GM21381 (cell line): ENCODE measurements around the gene DNAJB9.
A peak's percentile ranks its signal among the peaks of the same experiment; 100 is the strongest.

Source experiments
- ATAC-seq: cut with Tn5 transposase; IDR thresholded peaks from one replicate; pipeline ENCODE4 v1.9.1; 2021; ENCODE audit warnings: mild to moderate bottlenecking, moderate library complexity; ENCODE audit not compliant: unreplicated experiment

Gene DNAJB9

GRCh38 chr7:108565987-108566386, 3.7 kb upstream of the DNAJB9 start:
- no peak for ATAC-seq

GRCh38 chr7:108568801-108569380, 783 bp upstream of the DNAJB9 start:
- ATAC-seq: no peak

- ATAC-seq: peak; percentile 28
Measured at GRCh38 chr7:108570146-108570755, 577 bp downstream of the DNAJB9 start.

- ATAC-seq: no peak
Measured at GRCh38 chr7:108572480-108572879, 2.8 kb downstream of the DNAJB9 start.

- no peak for ATAC-seq
Measured at GRCh38 chr7:108575156-108575555, 5.5 kb downstream of the DNAJB9 start.

GRCh38 chr7:108576116-108576515, 6.4 kb downstream of the DNAJB9 start:
- no peak for ATAC-seq

- no peak for ATAC-seq
Measured at GRCh38 chr7:108578937-108579336, 9.3 kb downstream of the DNAJB9 start.

GRCh38 chr7:108580298-108580697, 10.6 kb downstream of the DNAJB9 start:
- ATAC-seq: no peak

GRCh38 chr7:108581655-108582491, 12.2 kb downstream of the DNAJB9 start:
- ATAC-seq: no peak

- ATAC-seq: no peak
Measured at GRCh38 chr7:108584211-108584610, 14.5 kb downstream of the DNAJB9 start.

GRCh38 chr7:108585843-108586242, 16.2 kb downstream of the DNAJB9 start:
- ATAC-seq: no peak

- no peak for ATAC-seq
Measured at GRCh38 chr7:108586274-108586710, 16.6 kb downstream of the DNAJB9 start.

GRCh38 chr7:108589199-108589598, 19.5 kb downstream of the DNAJB9 start:
- no peak for ATAC-seq

GRCh38 chr7:108589874-108590273, 20.2 kb downstream of the DNAJB9 start:
- no peak for ATAC-seq

GRCh38 chr7:108590606-108591005, 20.9 kb downstream of the DNAJB9 start:
- no peak for ATAC-seq

- no peak for ATAC-seq
Measured at GRCh38 chr7:108592646-108593201, 23.1 kb downstream of the DNAJB9 start.

GRCh38 chr7:108596560-108596959, 26.9 kb downstream of the DNAJB9 start:
- no peak for ATAC-seq

- no peak for ATAC-seq
Measured at GRCh38 chr7:108598153-108598552, 28.5 kb downstream of the DNAJB9 start.

- no peak for ATAC-seq
Measured at GRCh38 chr7:108598914-108599580, 29.4 kb downstream of the DNAJB9 start.

GRCh38 chr7:108600399-108600798, 30.7 kb downstream of the DNAJB9 start:
- ATAC-seq: no peak

- no peak for ATAC-seq
Measured at GRCh38 chr7:108603656-108604306, 34.1 kb downstream of the DNAJB9 start.
